Neural progenitor cell (in vitro differentiated cells): ENCODE measurements around the gene SMIM41.

Source experiments
- CTCF ChIP-seq: fragments of 200-600 bp; sonication (generic); IDR thresholded peaks from 2 replicates; pipeline ENCODE4 v1.5.1; 2017; ENCODE audit warnings: antibody characterized with exemption, mild to moderate bottlenecking
- EZH2 ChIP-seq: fragments of 200-600 bp; sonication (generic); IDR thresholded peaks from 2 replicates; pipeline ENCODE4 v1.6.1; 2017; ENCODE audit warnings: antibody characterized with exemption, mild to moderate bottlenecking, moderate library complexity

- TF ChIP-seq CTCF (no peak), EZH2 (no peak)
Measured at GRCh38 chr12:52148464-52149181, 69.1 kb downstream of the SMIM41 start.
